ENCODE results near the gene RCN2. TPM values are rescaled to one million over a fixed set of nuclear protein-coding genes. Genes with fewer than 3 reads are reported as not detected.

The RCN2 gene
- total and polyA plus RNA-seq, 7 donors: 16.6 to 30.1 (median 22.3) TPM

DNA sequence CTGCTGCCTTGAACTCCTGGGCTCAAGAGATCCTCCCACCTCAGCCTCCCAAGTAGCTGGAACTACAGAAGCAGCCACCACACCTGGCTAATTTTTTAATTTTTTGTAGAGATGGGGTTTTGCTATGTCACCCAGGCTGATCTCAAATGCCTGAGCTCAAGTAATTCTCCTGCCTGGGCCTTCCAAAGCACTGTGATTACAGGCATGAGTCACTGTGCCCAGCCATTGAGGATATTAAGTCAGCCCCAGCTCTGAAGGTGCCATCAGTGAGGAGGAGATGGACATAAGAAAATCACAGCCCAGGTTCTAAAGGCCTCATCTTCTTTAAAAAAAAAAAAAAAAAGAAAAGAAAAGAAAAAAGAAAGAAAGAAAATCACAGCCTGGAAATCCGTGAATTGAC, 36.8 kb downstream of the RCN2 start:
- Histone ChIP-seq H3K9me3 (no peaks in the 10 kb centered on the region), H3K4me1 (peaks cover 14% of the 10 kb centered on the region), H3K4me3 (no peak overlapping the region), H3K27me3 (ENCODE audit: insufficient read depth in 3 of 3, low read length in 2 of 3) (no peaks in the 10 kb centered on the region), H3K27ac (no peak overlapping the region), H3K36me3 (ENCODE audit: insufficient read depth in 1 of 2, low read depth in 1 of 2) (no peaks in the 10 kb centered on the region)
- ATAC-seq (no peak), DNase-seq (no peak)
- WGBS, 3 donors: 100% methylated on average over 1 of the region's 1 CpG
- intact Hi-C loops (cut with DNase I): no loop called here
- TF ChIP-seq CTCF (IDR thresholded peaks at IDR 0.05): no peak

- Histone ChIP-seq H3K36me3 (ENCODE audit: insufficient read depth in 1 of 2, low read depth in 1 of 2) (no peaks in the 10 kb centered on the region), H3K4me1 (peaks cover 14% of the 10 kb centered on the region), H3K27ac (peak overlapping the region; percentile 24), H3K9me3 (no peaks in the 10 kb centered on the region), H3K4me3 (peak overlapping the region; percentile 36), H3K27me3 (ENCODE audit: insufficient read depth in 3 of 3, low read length in 2 of 3) (no peaks in the 10 kb centered on the region)
- TF ChIP-seq CTCF (IDR thresholded peaks at IDR 0.05): no peak
- DNase-seq (peak in 1 of 2 donors; percentile 36), ATAC-seq (peak; percentile 56 to 93 (median 81))
- intact Hi-C loops (cut with DNase I): no loop called here
- 54 to 61% (median 56%) methylated on average over 21 of the region's 21 CpGs for WGBS, 3 donors
Measured at GRCh38 chr15:76972389-76973361, 41.1 kb downstream of the RCN2 start.

DNA sequence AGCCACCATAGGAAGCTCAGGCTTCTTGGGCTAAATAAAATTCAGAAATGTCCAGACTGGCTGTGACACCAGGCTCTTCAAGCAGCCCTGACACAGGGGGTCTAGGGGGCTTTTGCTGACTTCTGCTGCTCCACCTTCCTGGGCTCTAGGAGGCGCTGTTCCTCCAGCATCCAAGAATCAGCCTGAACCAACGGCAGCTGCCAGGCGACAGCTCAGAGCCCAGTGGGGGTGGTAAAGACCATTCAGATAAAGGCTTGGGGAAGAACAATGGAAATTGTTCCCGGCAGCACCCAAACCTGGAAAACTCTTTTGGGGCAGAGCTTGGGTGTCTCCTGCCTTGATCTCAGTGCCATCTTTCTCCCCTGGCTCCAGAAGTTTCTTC, 41.8 kb downstream of the RCN2 start:
- H3K9me3 ChIP-seq: no peaks in the 10 kb centered on the region
- TF ChIP-seq CTCF (IDR thresholded peaks at IDR 0.05): peak; percentile 16
- H3K36me3 ChIP-seq (ENCODE audit: insufficient read depth in 1 of 2, low read depth in 1 of 2): no peaks in the 10 kb centered on the region
- ATAC-seq (peak in 2 of 4 donors; percentile 13 to 35), DNase-seq (peak in 1 of 2 donors; percentile 70)
- 34 to 53% (median 47%) methylated on average over 4 of the region's 4 CpGs for WGBS, 3 donors
- H3K4me3 ChIP-seq: no peak overlapping the region
- H3K27ac ChIP-seq: no peak overlapping the region
- H3K27me3 ChIP-seq (ENCODE audit: insufficient read depth in 3 of 3, low read length in 2 of 3): no peaks in the 10 kb centered on the region
- intact Hi-C loops (cut with DNase I): no loop called here
- peaks cover 14% of the 10 kb centered on the region for H3K4me1 ChIP-seq

- WGBS, 3 donors: 91 to 100% (median 94%) methylated on average over 2 of the region's 2 CpGs
Measured at GRCh38 chr15:76973906-76974305, 42.4 kb downstream of the RCN2 start.

More at GRCh38 chr15:76973906-76974305, 42.4 kb downstream of the RCN2 start:
- TF ChIP-seq CTCF (IDR thresholded peaks at IDR 0.05): no peak
- Histone ChIP-seq H3K27ac (no peak overlapping the region), H3K4me3 (no peak overlapping the region), H3K27me3 (ENCODE audit: insufficient read depth in 3 of 3, low read length in 2 of 3) (no peaks in the 10 kb centered on the region), H3K4me1 (peaks cover 14% of the 10 kb centered on the region), H3K9me3 (no peaks in the 10 kb centered on the region), H3K36me3 (ENCODE audit: insufficient read depth in 1 of 2, low read depth in 1 of 2) (no peaks in the 10 kb centered on the region)
- intact Hi-C loops (cut with DNase I): no loop called here
- DNase-seq (no peak), ATAC-seq (no peak)

All from psoas muscle (tissue), 8 donors.